Coronary artery (tissue), 2 donors: ENCODE data around the gene LCT.
A peak's percentile ranks its signal among the peaks of the same experiment; 100 is the strongest.

Source experiments
- DNase-seq: peaks from one replicate; pipeline ENCODE4 v3.0.0-alpha.2; 2017; ENCODE audit warnings: low spot score
- H3K27ac ChIP-seq, 2 donors: fragments of 200-600 bp; sonication (generic); one replicate each; pipeline ENCODE4 v1.5.1; 2016 to 2019
- H3K4me3 ChIP-seq: fragments of 200-600 bp; sonication (generic); 2 replicates; pipeline ENCODE4 v1.5.1; 2016; ENCODE audit warnings: mild to moderate bottlenecking, moderate library complexity
- CTCF ChIP-seq: fragments of 200-600 bp; sonication (generic); IDR thresholded peaks from one replicate; pipeline ENCODE4 v1.5.1; 2019; ENCODE audit warnings: antibody characterized with exemption

The LCT gene

GRCh38 chr2:135744760-135745314 is 92.1 kb downstream of the LCT start:
- no peak for DNase-seq
- H3K4me3 ChIP-seq = no peak overlapping the region
- TF ChIP-seq CTCF = no peak
- H3K27ac ChIP-seq = no peak overlapping the region

GRCh38 chr2:135743860-135744259 is 93.1 kb downstream of the LCT start:
- no peak overlapping the region for H3K27ac ChIP-seq
- H3K4me3 ChIP-seq = peak overlapping the region; percentile 1
- no peak for DNase-seq
- TF ChIP-seq CTCF = no peak

GRCh38 chr2:135742325-135742757 is 94.6 kb downstream of the LCT start:
- H3K4me3 ChIP-seq = peak overlapping the region; percentile 96
- peak; percentile 74 for DNase-seq
- H3K27ac ChIP-seq = peak overlapping the region; percentile 99 to 100
- TF ChIP-seq CTCF = no peak

DNA sequence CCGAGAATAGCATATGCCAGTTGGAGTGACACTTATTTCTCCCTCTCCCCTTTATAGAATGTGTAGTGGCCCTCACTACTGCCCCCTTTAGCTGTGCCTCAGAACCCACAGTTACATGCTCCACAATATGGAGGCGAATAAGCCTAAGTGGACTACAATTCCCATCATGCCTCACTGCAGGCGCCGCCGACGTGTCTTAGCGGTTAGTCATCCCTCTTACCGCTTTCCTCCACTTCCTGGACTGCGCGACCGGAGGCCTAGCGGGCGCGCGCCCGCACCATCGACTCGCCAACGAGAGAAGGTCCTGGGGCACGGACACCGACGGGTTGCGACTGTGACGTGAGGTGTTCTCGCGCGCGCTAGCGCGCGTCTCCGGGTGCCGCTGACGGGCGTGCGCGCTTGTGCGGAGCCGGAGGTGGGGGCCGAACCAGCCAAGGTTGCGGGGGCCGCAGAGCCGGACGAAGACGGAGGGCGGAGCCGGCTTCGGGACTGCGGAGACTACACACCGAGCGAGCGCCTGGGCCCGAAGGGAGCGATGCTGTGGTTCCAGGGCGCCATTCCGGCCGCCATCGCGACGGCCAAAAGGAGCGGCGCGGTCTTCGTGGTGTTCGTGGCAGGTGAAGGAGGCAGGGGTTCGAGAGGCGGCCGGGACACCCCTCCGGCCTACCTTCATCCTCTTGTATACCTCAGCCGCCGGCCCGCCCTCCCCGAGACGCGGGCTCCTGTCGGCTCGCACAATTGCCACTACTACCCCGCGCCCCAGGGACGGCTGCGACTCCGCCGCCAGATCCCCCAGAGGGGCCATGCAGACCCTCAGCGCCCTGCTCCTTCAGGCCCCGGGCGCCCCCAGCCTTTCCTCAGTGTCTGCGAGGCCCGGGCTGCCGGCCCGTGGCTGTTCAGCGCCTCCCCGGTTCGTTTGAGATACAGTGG is 95.3 kb downstream of the LCT start, which contains the start of gene UBXN4:
UBXN4 (plus strand) TSS at position 461 of the 930 bp plus-strand sequence; CDS start at position 536, 75 bp downstream.
- Histone ChIP-seq H3K27ac (peak within 1 kb of the TSS; percentile 99 to 100), H3K4me3 (peak within 1 kb of the TSS; percentile 96)
- peak; percentile 99 for DNase-seq
- no peak for TF ChIP-seq CTCF

GRCh38 chr2:135741043-135741394 is 96.0 kb downstream of the LCT start:
- Histone ChIP-seq H3K4me3 (peak overlapping the region; percentile 96), H3K27ac (peak overlapping the region; percentile 99 to 100)
- no peak for TF ChIP-seq CTCF
- no peak for DNase-seq

- no peak for TF ChIP-seq CTCF
- no peak overlapping the region for H3K27ac ChIP-seq
- DNase-seq = no peak
- H3K4me3 ChIP-seq = no peak overlapping the region
These were observed 96.8 kb downstream of the LCT start for GRCh38 chr2:135740206-135740605.
